Measurements from ENCODE around the gene KDM1A.
"Not testable (repeated sequence)": the region's sequence is repeated elsewhere in the genome, so short reads cannot be mapped to it uniquely, and the experiment has no call there.

Gene KDM1A

DNA sequence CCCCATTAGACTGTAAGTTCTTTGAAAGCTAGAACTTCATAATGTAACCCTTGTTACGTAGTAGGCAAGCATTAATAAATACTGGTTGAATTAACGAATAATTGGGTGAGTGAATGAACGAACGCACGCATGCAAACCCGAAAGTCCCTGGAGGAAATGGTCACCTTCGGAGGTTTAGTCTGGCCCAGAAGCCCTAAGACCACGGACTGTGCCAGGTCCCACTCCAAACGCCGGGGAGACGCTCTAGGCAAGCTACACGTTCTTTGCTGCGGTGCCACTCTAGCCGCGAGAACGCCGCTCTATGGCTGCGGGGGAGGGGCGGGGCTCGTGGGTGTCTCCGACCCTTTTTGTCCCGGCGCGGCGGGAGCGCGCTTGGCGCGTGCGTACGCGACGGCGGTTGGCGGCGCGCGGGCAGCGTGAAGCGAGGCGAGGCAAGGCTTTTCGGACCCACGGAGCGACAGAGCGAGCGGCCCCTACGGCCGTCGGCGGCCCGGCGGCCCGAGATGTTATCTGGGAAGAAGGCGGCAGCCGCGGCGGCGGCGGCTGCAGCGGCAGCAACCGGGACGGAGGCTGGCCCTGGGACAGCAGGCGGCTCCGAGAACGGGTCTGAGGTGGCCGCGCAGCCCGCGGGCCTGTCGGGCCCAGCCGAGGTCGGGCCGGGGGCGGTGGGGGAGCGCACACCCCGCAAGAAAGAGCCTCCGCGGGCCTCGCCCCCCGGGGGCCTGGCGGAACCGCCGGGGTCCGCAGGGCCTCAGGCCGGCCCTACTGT is at the start of gene KDM1A:
Gene KDM1A, plus strand, starts transcription at position 375 of the 769 bp plus-strand sequence. Its CDS starts 129 bp downstream, at position 504.
- DNase-seq (ENCODE audit: low read depth) = peak; percentile 92

DNA sequence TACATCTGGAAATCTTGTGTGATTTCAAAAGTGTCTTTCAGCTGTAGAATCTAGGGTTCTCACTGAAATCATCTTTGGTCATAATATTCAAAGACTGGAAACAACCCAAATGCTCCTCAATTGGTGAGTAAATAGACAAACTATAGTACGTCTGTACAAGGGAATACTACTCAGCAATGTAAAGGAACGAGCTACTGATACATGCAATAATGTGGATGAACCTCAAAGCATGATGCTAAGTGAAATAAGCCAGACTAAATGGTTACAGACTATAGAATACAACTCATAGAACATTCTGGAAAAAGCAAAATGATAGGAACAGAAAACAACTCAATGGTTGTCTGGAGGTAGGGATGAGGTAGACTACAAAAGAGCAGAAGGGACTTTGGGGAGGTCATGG is 49.2 kb upstream of the KDM1A start:
- no peak for DNase-seq (ENCODE audit: low read depth)

DNA sequence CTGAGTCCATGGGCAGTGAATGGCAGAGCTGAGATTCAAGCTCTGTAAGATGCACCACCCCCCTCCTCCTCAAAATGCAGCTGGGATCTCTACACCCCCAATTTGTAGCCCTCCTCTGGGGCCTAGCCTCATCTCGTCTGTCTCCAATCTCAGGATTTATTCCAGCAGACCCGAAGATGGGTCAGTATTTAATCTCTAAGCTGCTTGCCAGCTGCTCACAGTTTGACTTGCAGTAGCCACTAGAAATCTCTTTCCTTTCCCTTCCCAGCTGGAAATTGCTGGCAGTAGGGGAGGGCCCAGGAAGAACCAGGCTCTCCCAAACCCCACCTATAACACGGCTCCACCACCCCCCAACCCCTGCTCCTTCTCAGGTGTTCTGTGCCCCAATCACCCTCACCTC is 48.1 kb upstream of the KDM1A start:
- DNase-seq (ENCODE audit: low read depth) = no peak

DNA sequence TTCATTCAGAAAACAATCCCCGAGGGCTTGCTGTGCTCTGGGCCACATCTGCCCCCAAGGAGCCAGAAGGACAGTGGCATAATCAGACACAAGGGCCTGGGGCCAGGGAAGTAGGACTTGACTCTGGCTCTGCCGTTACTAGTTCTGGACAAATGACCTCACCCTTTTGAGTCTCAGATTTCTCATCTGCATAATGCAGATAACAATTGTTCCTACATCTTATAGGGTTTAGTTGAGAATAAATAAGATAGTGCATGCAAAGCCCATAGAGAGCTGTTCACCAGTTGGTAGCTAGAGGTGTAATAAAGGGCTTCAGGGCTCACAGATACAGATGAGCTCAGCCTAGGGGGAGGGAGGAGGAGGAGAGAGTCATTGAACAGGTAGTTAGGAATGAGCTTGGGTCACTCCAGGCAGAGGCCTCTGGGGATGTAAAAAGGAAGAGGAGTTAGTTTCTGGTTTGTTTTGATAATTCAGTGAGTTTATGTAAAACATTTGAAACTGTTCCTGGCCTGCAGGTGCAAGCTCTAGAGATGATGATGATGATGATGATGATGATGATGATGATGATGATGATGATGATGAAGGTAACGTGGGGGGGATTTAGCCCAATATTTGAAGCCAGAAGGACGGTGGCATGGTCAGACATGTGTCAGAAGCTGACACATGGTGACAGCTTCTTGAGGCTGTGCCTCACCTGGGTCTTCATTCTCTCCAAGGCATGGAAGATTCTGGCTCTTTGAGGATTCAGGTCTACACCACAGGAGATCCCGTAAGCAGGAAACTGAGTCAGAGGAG is 47.5 kb upstream of the KDM1A start:
- no peak for DNase-seq (ENCODE audit: low read depth)

DNA sequence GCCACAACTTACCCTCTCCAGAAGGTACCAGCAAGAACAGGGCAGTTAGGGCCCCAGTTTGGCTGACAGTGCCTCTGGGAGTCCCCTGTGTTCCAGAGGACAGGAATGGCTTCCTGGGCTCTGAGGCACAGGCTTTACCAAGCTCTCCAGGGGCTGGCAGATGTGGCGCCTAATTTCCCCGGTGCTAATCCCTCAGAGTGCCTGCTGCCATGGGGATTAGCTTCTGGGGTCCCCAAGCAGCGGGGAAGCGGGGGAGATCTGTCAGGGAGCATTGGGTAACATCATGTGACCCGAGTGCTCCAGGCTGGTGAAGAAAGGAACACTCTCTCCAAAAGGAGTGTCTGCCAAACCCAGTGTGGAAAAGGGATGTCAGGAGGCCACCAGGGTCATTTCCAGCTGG is 46.5 kb upstream of the KDM1A start, which contains the start of gene LACTBL1:
Gene LACTBL1, minus strand, starts transcription at position 107 of the 400 bp plus-strand sequence. CDS start 550 bp downstream, outside the sequence.
- no peak for DNase-seq (ENCODE audit: low read depth)

DNA sequence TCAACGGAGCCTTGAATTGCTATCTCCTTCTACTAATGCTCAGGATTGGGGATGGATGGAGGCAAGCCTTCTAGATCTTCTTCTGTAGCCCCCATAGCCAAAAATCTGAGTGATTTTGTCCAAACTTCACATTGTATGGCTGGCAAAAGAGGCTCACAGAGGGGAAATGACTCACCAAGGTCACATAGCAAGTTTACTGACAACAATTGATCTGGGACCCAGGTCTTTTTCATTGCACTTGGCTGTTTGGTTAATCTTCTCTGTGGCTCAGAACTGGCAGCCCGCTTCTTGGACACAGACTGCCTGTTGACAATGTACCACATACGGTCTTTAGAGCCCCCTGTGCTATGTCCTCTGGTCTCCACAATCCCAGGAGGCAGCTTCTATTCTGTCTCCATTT is 43.6 kb upstream of the KDM1A start:
- no peak for DNase-seq (ENCODE audit: low read depth)

DNA sequence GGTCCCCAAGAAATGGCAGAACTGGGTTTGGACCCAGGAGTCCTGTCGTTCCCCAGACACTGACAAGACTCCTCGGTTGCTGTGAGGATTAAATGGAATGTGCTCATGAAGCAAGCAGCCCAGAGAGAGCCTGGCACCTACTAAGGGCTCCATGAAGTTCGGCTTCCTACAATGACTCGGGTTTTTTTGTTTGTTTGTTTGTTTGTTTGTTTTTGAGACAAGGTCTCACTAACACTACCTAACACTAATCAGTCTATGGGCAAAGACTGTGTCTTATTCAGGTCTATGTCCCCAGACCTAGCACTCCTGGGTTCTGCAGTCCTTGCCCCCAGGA is 43.2 kb upstream of the KDM1A start:
- DNase-seq (ENCODE audit: low read depth) = no peak

DNA sequence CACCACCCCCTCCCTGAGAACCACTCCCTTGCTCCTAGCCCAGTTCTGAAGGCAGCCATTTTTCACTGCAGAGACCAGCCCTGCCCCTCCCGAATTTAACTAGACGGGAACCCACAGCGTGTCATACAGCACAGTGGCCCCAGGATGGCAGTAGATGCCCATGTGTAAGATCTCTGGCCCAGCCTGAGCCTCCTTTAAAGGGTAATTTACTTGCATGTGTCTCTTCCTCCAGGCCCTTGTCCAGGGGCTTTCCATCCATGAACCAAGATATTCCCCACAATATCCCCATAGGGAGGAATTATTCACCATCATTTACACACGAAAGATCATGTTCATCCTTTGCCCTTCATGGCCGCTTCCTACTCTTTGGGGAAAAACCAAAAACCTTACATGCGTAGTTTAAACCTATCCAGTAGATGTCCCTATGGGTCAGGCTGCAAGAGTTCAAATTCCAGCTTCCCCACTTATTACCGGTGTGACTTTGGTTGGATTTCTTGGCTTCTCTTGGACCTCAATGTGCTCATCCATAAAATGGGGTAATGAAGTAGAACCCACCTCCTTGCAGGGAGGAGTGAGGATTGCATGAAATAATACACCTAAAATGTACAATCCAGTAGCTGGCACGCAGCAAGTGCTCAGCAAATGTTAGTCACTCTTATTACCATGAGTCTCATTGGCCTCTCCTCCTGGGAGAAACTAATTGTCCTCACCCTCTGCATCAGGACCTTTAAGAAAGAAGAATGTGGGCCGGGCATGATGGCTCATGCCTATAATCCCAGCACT is 42.6 kb upstream of the KDM1A start:
- peak; percentile 28 for DNase-seq (ENCODE audit: low read depth)

DNA sequence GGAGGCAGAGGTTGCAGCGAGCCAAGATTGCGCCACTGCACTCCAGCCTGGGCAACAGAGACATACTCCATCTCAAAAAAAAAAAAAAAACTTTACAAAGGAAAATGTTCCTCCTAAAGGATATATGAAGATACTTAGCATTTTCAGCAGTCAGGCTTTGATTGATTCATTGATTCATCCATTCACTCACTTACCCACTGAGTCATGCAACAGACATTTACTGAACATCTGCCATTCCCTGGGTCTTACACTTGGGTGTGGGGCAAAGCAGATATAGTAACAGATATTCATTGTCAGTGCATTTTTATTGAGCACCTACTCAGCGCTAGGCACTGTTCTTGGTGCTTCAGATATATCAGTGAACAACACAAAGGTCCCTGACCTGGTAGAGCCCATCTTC is 41.0 kb upstream of the KDM1A start:
- DNase-seq (ENCODE audit: low read depth) = no peak

DNA sequence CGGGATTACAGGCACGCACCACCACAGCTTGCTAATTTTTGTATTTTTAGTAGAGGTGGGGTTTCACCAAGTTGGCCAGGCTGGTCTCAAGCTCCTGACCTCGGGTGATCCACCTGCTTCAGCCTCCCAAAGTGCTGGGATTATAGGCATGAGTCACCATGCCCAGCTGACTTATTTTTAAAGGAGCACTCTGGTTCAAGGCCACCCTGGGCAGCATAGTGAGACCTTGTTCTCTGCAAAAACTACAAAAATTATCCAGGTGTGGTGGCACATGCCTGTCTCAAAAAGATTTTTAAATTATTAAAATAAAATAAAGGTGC is 38.8 kb upstream of the KDM1A start:
- DNase-seq (ENCODE audit: low read depth) = not testable (repeated sequence)

DNA sequence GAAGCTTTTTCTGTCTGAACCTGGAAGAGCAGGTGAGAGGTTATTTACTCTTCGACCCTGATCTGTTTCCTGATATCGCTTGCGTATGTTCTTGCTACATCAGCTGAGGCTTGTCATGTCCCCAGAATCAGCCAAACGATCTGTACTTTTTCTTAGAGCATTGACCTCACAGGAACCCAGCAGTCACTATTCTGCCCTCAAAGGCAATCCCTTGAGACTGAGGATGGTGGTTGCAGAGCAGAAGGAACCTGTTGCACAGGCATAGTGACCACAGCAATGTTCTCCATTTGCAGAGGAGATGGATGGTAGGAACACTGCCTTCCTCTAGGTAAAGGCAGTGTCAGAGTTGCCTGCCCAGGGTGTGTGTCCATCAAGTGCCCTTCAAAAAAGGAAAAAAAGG is 35.3 kb upstream of the KDM1A start:
- no peak for DNase-seq (ENCODE audit: low read depth)

DNA sequence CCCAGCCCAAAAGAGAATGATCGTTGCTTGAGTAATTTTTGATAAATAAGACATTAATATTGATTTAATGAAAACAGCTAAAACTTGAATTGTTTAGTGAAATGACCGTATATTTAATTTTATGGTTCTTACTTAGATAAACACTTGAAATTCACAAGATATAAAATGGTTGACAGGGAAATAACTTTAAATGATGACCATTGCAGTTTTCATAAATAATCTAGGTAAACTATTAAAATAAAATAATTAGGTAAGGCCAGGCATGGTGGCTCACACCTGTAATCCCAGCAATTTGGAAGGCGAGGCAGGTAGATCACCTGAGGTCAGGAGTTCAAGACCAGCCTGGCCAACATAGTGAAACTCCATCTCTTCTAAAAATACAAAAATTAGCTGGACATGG is 26.9 kb upstream of the KDM1A start:
- DNase-seq (ENCODE audit: low read depth) = not testable (repeated sequence)

DNA sequence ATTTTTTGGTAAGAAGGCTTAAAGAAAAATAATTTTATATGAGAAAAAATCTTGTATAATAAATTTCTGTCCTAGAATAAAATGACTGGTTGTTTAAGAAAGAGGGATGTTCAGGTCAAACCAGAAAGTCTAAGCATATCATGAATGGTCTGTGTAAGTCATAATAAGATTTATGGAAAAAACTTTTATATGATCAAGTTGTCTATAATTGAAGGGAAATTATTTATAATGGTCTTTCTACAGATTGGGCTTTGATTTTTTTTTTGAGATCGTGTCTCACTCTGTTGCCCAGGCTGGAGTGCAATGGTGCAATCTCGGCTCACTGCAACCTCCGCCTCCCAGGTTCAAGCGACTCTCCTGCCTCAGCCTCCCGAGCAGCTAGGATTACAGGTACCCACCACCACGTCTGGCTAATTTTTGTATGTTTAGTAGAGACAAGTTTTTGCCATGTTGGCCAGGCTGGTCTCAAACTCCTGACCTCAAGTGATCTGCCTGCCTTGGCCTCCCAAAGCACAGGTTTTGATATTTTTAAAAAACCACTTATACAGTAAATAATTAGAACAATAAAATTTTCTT is 26.0 kb upstream of the KDM1A start:
- not testable (repeated sequence) for DNase-seq (ENCODE audit: low read depth)

DNA sequence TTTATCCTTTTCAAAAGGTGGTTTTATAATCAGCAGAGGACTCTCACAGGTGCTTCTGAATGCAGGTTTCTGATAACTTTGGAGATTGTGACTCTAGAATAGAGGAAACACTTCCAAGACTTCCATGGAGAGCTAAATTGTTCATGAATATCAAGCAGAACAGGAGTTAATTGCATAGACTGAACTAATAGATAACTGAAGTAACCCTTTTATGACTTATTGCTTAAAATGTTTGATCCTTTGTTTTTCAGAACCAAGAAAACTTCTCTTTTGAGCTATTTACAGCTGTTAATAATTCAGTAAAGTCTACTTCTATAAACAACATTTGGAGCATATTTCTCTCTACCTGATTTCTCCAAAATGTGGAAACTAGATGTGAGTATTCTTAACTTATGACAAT is 23.5 kb upstream of the KDM1A start:
- no peak for DNase-seq (ENCODE audit: low read depth)

DNA sequence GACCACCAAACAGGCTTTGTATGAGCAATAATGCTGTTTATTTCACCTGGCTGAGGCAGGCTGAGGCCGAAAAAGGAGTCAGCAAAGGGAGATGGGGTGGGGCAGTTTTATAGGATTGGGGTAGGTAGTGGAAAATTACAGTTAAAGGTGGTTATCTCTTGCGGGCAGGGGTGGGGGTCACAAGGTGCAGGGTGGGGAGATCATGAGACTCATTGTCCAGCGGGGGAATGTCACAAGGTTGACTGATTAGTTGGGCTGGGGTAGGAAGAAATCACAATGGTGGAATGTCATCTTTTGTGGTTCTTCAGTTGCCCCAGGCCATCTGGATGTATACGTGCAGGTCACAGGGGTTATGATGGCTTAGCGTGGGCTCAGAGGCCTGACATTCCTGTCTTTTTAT is 21.7 kb upstream of the KDM1A start:
- not testable (repeated sequence) for DNase-seq (ENCODE audit: low read depth)

DNA sequence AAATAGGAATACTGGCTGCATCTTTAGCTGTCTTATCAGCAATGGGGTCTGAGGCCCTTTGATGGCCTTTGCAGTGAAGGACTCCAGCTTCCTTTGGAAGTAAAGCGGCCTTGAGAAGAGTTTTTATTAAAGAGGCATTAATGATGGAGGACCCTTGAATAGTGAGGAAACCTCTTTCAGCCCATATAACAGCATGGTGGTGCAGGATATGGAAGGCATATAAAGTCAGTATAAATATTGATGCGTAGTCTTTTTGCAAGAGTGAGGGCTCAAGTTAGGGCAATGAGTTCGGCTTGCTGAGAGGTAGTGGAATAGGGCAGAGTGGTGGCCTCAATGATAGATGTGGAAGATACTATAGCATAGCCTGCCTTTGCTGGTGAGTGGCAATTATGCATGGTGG is 19.1 kb upstream of the KDM1A start:
- not testable (repeated sequence) for DNase-seq (ENCODE audit: low read depth)

DNA sequence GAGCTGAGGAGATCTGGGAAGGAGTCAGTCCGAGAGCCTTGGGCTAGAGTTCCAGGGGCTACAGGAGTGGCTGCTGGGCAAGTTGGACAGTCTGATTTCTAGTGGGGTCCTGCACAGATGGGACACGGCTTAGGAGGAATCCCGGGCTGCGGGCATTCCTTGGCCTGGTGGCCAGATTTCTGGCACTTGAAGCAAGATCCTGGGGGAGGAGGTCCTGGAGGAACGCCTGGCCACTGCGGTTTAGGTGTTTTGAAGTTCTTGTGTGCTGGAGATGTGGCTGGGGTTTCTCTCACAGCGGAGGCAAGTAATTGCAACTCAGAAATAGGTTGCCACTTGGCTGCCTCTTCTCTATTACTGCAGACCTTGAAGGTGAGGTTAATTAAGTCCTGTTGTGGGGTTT is 17.1 kb upstream of the KDM1A start:
- not testable (repeated sequence) for DNase-seq (ENCODE audit: low read depth)

DNA sequence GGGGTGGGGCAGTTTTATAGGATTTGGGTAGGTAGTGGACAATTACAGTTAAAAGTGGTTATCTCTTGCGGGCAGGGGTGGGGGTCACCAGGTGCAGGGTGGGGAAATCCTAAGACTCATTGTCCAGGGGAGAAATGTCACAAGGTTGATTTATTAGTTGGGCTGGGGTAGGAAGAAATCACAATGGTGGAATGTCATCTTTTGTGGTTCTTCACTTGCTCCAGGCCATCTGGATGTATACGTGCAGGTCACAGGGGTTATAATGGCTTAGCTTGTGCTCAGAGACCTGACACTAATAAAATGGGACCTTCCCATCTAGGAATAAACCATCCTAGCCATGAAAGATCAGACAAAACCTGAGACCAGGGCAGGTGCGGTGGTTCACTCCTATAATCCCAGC is 15.2 kb upstream of the KDM1A start:
- no peak for DNase-seq (ENCODE audit: low read depth)

DNA sequence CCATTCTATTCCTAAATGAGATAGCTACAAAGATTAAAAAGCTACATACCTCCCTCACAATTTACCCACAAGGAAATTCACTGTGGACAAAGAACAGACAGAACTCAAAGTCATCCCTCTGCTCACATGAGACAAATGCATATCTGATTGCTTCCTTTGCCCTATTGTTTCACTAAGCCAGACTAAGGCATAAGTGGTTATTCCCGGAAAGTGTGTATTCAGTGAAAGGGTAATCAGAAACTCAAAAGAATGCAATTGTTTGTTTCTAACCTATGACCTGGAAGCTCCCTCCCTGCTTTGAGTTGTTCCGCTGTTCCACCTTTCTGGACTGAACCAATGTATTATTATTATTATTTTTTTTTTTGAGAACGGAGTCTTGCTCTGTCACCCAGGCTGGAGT is 14.5 kb upstream of the KDM1A start:
- DNase-seq (ENCODE audit: low read depth) = not testable (repeated sequence)

DNA sequence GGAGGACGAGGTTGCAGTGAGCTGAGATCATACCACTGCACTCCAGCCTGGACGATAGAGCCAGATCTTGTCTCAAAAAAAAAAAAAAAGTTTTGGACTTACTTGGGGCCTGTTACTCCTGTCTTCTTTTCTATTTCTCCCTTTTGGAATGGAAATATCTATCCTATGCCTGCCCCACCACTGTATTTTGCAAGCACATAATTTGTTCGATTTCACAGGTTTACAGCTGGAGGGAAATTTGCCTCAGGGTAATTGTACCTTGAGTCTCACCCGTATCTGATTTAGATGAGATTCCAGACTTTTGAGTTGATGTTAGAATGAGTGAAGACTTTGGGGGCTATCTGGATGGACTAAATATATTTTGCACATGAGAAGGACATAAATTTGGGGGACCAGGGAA is 12.2 kb upstream of the KDM1A start:
- no peak for DNase-seq (ENCODE audit: low read depth)

DNA sequence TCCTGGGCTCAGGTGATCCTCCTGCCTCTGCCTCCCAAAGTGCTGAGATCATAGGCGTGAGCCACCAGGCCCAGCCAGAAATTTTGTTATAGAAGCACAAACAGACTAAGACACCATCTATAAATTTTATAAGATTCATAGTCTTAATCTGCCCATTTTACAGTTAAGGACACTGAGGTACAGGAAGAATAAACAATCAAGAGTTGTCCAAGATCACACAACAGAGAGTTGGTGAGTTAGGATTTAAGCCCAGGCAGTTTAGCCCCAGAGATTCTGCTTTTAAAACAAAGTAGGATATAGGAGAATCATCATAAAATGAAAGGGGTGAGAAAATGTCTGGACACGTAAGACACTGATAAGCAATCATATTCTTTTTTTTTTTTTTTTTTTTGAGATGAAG is 10.4 kb upstream of the KDM1A start:
- DNase-seq (ENCODE audit: low read depth) = no peak

DNA sequence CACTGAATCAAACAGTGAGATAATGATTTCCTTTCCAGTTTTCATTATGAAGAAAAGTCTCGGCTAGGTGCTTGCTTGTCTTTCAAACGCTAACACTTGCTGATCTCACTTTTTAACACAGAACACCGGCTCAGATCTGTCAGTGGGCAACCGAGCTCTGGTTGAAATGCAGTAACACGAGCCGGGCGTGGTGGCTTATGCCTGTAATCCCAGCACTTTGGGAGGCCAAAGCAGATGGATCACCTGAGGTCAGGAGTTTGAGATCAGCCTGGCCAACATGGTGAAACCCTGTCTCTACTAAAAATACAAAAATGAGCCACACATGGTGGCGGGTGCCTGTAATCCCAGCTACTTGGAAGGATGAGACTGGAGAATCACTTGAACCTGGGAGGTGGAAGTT is 9.2 kb upstream of the KDM1A start:
- DNase-seq (ENCODE audit: low read depth) = not testable (repeated sequence)
